CD14-positive monocyte (primary cell): Measurements from ENCODE around the gene PHF10. TPM values are rescaled to one million over a fixed set of nuclear protein-coding genes. Genes with fewer than 3 reads are reported as not detected.

Source experiments
- DNase-seq, 3 donors: peaks; one replicate each; pipeline ENCODE4 v3.0.0-alpha.2; 2011 to 2022
- H2AFZ ChIP-seq: 2 replicates; pipeline ENCODE4 v1.6.0; 2012; ENCODE audit warnings: mild to moderate bottlenecking, low read depth, low read length, inconsistent platforms; ENCODE audit not compliant: insufficient read depth, poor library complexity, severe bottlenecking
- H3K27ac ChIP-seq, 2 donors: 1 replicate in 1 of 2; 2 replicates in 1 of 2; pipeline ENCODE4 v1.5.1; 2012 to 2013; ENCODE audit warnings: low read length in 2 of 2, control low read depth in 1 of 2, inconsistent platforms in 1 of 2, low read depth in 1 of 2, mild to moderate bottlenecking in 1 of 2
- H3K27me3 ChIP-seq, 2 donors: one replicate each; pipeline versions ENCODE4 v1.6.0 to v1.6.1; 2011 to 2013; ENCODE audit warnings: low read length in 2 of 2; ENCODE audit not compliant: control insufficient read depth in 2 of 2, insufficient read depth in 2 of 2
- H3K36me3 ChIP-seq, 2 donors: replicated peaks in 1 of 2; 1 replicate in 1 of 2; 2 replicates in 1 of 2; pipeline versions ENCODE4 v1.5.1 to v1.6.1; 2012 to 2013; ENCODE audit warnings: low read length in 2 of 2, control low read depth in 1 of 2, inconsistent platforms in 1 of 2, mild to moderate bottlenecking in 1 of 2; ENCODE audit not compliant: insufficient read depth in 2 of 2, control insufficient read depth in 1 of 2
- H3K4me1 ChIP-seq, 2 donors: 1 replicate in 1 of 2; 2 replicates in 1 of 2; pipeline versions ENCODE4 v1.5.1 to v1.6.1; 2012 to 2013; ENCODE audit warnings: low read length in 2 of 2, control low read depth in 1 of 2, inconsistent platforms in 1 of 2, mild to moderate bottlenecking in 1 of 2, moderate library complexity in 1 of 2; ENCODE audit not compliant: insufficient read depth in 2 of 2, control insufficient read depth in 1 of 2
- H3K4me2 ChIP-seq: replicated peaks from 2 replicates; pipeline ENCODE3; 2012; ENCODE audit warnings: low read length, moderate library complexity, mild to moderate bottlenecking; ENCODE audit not compliant: poor library complexity, severe bottlenecking; ENCODE audit errors: extremely low read depth
- H3K4me3 ChIP-seq, 3 experiments: fragments of 200-600 bp in 1 of 3; sonication (generic) in 1 of 3; replicated peaks in 1 of 3; 1 replicate in 2 of 3; 2 replicates in 1 of 3; pipeline ENCODE4 v1.5.1; 2011 to 2013; ENCODE audit warnings: low read length in 3 of 3, mild to moderate bottlenecking in 3 of 3, control low read depth in 2 of 3, low read depth in 2 of 3, inconsistent platforms in 1 of 3, moderate library complexity in 1 of 3
- H3K79me2 ChIP-seq: 2 replicates; pipeline ENCODE4 v1.6.0; 2012; ENCODE audit warnings: mild to moderate bottlenecking, control low read depth, inconsistent platforms, low read length, moderate library complexity; ENCODE audit not compliant: insufficient read depth
- H3K9ac ChIP-seq: 2 replicates; pipeline ENCODE4 v1.6.0; 2017; ENCODE audit warnings: low read length, mild to moderate bottlenecking; ENCODE audit not compliant: insufficient read depth, poor library complexity, severe bottlenecking
- H3K9me3 ChIP-seq, 2 donors: replicated peaks in 1 of 2; 1 replicate in 1 of 2; 2 replicates in 1 of 2; pipeline versions ENCODE4 v1.5.1 to v1.6.1; 2012 to 2013; ENCODE audit warnings: low read length in 2 of 2, control low read depth in 1 of 2; ENCODE audit not compliant: control insufficient read depth in 1 of 2, insufficient read depth in 1 of 2
- H4K20me1 ChIP-seq: 2 replicates; pipeline ENCODE4 v1.6.0; 2012; ENCODE audit warnings: mild to moderate bottlenecking, low read length, control low read depth, moderate library complexity; ENCODE audit not compliant: insufficient read depth
- H3K27ac Mint-ChIP-seq, 7 donors: one replicate each; pipeline ENCODE4 v1.8.0; 2020; ENCODE audit warnings: mild to moderate bottlenecking in 7 of 7, mixed read lengths in 7 of 7, moderate library complexity in 6 of 7, inconsistent platforms in 2 of 7
- H3K27me3 Mint-ChIP-seq, 3 donors: one replicate each; pipeline ENCODE4 v1.8.0; 2021 to 2022; ENCODE audit warnings: low read depth in 3 of 3, mild to moderate bottlenecking in 3 of 3, mixed read lengths in 3 of 3, moderate library complexity in 3 of 3, inconsistent platforms in 1 of 3
- H3K36me3 Mint-ChIP-seq, 2 donors: one replicate each; pipeline ENCODE4 v1.8.0; 2020; ENCODE audit warnings: mixed read lengths in 2 of 2, inconsistent platforms in 1 of 2, mild to moderate bottlenecking in 1 of 2
- H3K4me1 Mint-ChIP-seq: one replicate; pipeline ENCODE4 v1.8.0; 2020; ENCODE audit warnings: mild to moderate bottlenecking, mixed read lengths
- H3K4me3 Mint-ChIP-seq, 2 donors: one replicate each; pipeline ENCODE4 v1.8.0; 2020; ENCODE audit warnings: mild to moderate bottlenecking in 2 of 2, mixed read lengths in 2 of 2, moderate library complexity in 1 of 2
- H3K9me3 Mint-ChIP-seq, 7 donors: one replicate each; pipeline ENCODE4 v1.8.0; 2020 to 2022; ENCODE audit warnings: mixed read lengths in 7 of 7, mild to moderate bottlenecking in 6 of 7, moderate library complexity in 6 of 7, inconsistent platforms in 2 of 7
- intact Hi-C, 2 donors: fragments of 100-400 bp; cut with micrococcal nuclease; formaldehyde crosslinking; loops; one replicate each; pipeline versions ENCODE4 v1.15.0 to v1.15.1; 2023
- polyA plus RNA-seq, 3 donors: library from polyadenylated mRNA; depleted of rRNA in 1 of 3; unstranded in 2 of 3; stranded (reverse) in 1 of 3; fragments of 300-500 nt in 2 of 3; fragments of >200 nt in 1 of 3; fragmentation: Illumina TruSeq in 2 of 3; gene quantifications; 1 replicate in 2 of 3; 2 replicates in 1 of 3; pipeline ENCODE4 v1.2.3, GENCODE V29; 2012 to 2021
- TF ChIP-seq, protein P1 (sequence below): fragments of 200-600 bp; IDR thresholded peaks from one replicate; pipeline ENCODE4 v1.8.0; 2022; ENCODE audit warnings: antibody characterized with exemption, mild to moderate bottlenecking

Gene PHF10
- polyA plus RNA-seq, 3 donors = 7.3 to 31.0 (median 8.1) TPM

DNA sequence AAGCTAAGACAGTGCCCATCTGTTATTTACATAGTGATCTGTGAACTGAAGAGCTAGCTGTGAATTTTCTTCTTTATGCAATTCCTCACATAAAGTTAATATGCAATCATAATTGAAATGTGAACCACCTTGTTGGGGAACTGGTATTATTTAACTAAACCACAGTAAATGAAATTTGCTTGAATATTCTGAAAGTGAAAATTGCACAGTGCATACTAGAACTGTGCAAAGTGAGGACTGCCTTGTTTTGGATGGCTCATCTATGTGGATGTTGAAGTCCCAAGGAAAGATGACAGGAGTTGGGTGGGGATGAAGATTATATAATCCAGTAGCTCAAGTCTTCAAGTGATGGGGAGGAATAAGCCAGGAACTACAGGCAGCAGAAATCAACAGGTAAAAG is 5.7 kb upstream of the PHF10 start:
- no peak overlapping the region for H3K27ac ChIP-seq
- no peak overlapping the region for H2AFZ ChIP-seq
- TF ChIP-seq, protein P1, sequence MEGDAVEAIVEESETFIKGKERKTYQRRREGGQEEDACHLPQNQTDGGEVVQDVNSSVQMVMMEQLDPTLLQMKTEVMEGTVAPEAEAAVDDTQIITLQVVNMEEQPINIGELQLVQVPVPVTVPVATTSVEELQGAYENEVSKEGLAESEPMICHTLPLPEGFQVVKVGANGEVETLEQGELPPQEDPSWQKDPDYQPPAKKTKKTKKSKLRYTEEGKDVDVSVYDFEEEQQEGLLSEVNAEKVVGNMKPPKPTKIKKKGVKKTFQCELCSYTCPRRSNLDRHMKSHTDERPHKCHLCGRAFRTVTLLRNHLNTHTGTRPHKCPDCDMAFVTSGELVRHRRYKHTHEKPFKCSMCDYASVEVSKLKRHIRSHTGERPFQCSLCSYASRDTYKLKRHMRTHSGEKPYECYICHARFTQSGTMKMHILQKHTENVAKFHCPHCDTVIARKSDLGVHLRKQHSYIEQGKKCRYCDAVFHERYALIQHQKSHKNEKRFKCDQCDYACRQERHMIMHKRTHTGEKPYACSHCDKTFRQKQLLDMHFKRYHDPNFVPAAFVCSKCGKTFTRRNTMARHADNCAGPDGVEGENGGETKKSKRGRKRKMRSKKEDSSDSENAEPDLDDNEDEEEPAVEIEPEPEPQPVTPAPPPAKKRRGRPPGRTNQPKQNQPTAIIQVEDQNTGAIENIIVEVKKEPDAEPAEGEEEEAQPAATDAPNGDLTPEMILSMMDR = no peak
- intact Hi-C loops = no loop called here
- H3K9me3 ChIP-seq = no peaks in the 10 kb centered on the region
- Mint-ChIP-seq H3K4me3 (no peak overlapping the region), H3K9me3 (no peaks in the 10 kb centered on the region), H3K36me3 (peaks cover 4 to 11% of the 10 kb centered on the region in 2 donors), H3K4me1 (peaks cover 10% of the 10 kb centered on the region), H3K27ac (no peak overlapping the region), H3K27me3 (peaks cover 6 to 16% (median 15%) of the 10 kb centered on the region in 3 donors)
- no peak overlapping the region for H3K9ac ChIP-seq
- no peak overlapping the region for H3K4me2 ChIP-seq
- DNase-seq = no peak
- H3K4me3 ChIP-seq = no peak overlapping the region
- H3K27me3 ChIP-seq = peaks cover 2 to 7% of the 10 kb centered on the region in 2 donors
- H3K79me2 ChIP-seq = no peaks in the 10 kb centered on the region
- no peaks in the 10 kb centered on the region for H3K36me3 ChIP-seq
- no peaks in the 10 kb centered on the region for H4K20me1 ChIP-seq
- H3K4me1 ChIP-seq = peaks cover 7 to 8% of the 10 kb centered on the region in 2 donors

DNA sequence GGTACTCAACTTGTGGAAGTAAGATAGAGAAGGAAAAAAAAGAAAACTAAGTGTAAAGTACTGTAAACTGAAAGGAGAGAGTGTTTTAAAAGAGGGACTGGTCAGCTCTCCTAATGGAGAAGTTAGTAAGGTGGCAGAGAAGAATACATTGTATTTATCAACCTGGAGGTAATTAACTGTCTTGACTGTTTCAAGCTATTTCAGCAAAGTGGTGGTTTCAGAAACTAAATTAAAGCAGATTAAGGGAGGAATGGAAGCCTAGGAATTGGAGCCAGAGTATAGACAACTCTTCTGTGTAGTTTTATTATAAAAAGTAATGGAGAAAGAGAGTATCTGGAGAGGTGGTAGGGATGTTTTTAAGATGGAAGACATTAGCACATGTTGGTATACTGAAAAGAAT is 2.7 kb upstream of the PHF10 start:
- H3K27me3 Mint-ChIP-seq = peaks cover 0 to 12% (median 5%) of the 10 kb centered on the region in 3 donors
- no peak overlapping the region for H3K27ac Mint-ChIP-seq
- TF ChIP-seq, protein P1 = no peak
- H3K4me3 Mint-ChIP-seq = no peak overlapping the region
- Histone ChIP-seq H2AFZ (no peak overlapping the region), H3K27me3 (peaks cover 2 to 8% of the 10 kb centered on the region in 2 donors), H3K4me3 (no peak overlapping the region), H4K20me1 (peaks cover 7% of the 10 kb centered on the region), H3K79me2 (peaks cover 10% of the 10 kb centered on the region), H3K4me1 (peaks cover 14 to 21% of the 10 kb centered on the region in 2 donors), H3K9me3 (no peaks in the 10 kb centered on the region), H3K36me3 (no peaks in the 10 kb centered on the region), H3K9ac (no peak overlapping the region), H3K4me2 (no peak overlapping the region), H3K27ac (no peak overlapping the region)
- peaks cover 18% of the 10 kb centered on the region for H3K4me1 Mint-ChIP-seq
- no peak for DNase-seq
- intact Hi-C loops = no loop called here
- peaks cover 5 to 11% of the 10 kb centered on the region in 2 donors for H3K36me3 Mint-ChIP-seq
- H3K9me3 Mint-ChIP-seq = peaks cover 0 to 2% (median 0%) of the 10 kb centered on the region in 7 donors
